Muscle layer of colon (tissue), 2 donors: ENCODE data around the gene SLC39A2.
A peak's percentile ranks its signal among the peaks of the same experiment; 100 is the strongest.
"Not testable (repeated sequence)": the region's sequence is repeated elsewhere in the genome, so short reads cannot be mapped to it uniquely, and the experiment has no call there.

Experiments
- H3K27ac ChIP-seq: one replicate; pipeline ENCODE4 v1.7.0; 2013; ENCODE audit warnings: low read depth, mild to moderate bottlenecking, low read length, moderate library complexity
- H3K27me3 ChIP-seq, 2 donors: one replicate each; pipeline ENCODE4 v1.7.0; 2013; ENCODE audit warnings: low read length in 2 of 2, mild to moderate bottlenecking in 2 of 2; ENCODE audit not compliant: insufficient read depth in 2 of 2, control insufficient read depth in 1 of 2
- H3K36me3 ChIP-seq: one replicate; pipeline ENCODE4 v1.7.0; 2013; ENCODE audit warnings: mild to moderate bottlenecking, low read length; ENCODE audit not compliant: insufficient read depth
- H3K4me1 ChIP-seq: one replicate; pipeline ENCODE4 v1.7.0; 2013; ENCODE audit warnings: mild to moderate bottlenecking, low read length; ENCODE audit not compliant: insufficient read depth
- H3K4me3 ChIP-seq, 2 donors: one replicate each; pipeline ENCODE4 v1.7.0; 2013; ENCODE audit warnings: low read length in 2 of 2, low read depth in 1 of 2, mild to moderate bottlenecking in 1 of 2, moderate library complexity in 1 of 2
- H3K9ac ChIP-seq: one replicate; pipeline ENCODE4 v1.7.0; 2013; ENCODE audit warnings: low read length
- H3K9me3 ChIP-seq: one replicate; pipeline ENCODE4 v1.7.0; 2013; ENCODE audit warnings: mild to moderate bottlenecking, low read length
- donor health status: abdominal sarcoma.
- donor health status: Adenocarcinoma of cecum.

The SLC39A2 gene

DNA sequence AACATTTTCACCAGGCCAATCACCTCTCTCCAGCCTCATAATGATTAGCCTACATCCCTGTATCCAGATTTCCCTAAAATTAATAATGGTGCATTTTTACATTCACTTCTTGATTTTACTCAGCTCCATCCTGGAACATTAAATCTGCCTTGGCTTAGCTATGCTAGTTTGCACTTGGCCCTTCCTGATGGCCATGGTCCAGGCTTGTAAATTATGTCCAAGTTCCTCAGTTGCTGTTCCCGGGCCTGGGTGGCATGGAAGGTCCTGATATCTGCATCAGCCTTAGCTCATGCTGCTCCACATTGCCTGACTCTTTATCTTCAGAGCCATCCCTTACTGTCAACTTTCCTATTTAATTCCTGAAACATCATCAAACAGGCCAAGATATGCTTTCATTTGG, 20.4 kb upstream of the SLC39A2 start:
- H3K9me3 ChIP-seq = no peaks in the 10 kb centered on the region
- no peak overlapping the region for H3K9ac ChIP-seq
- no peak overlapping the region for H3K4me3 ChIP-seq
- H3K27me3 ChIP-seq = no peaks in the 10 kb centered on the region
- H3K36me3 ChIP-seq = no peaks in the 10 kb centered on the region
- H3K4me1 ChIP-seq = peaks cover 4% of the 10 kb centered on the region
- no peak overlapping the region for H3K27ac ChIP-seq

GRCh38 chr14:20980906-20981305, 18.2 kb upstream of the SLC39A2 start:
- H3K27me3 ChIP-seq = no peaks in the 10 kb centered on the region
- no peak overlapping the region for H3K4me3 ChIP-seq
- H3K4me1 ChIP-seq = no peaks in the 10 kb centered on the region
- no peaks in the 10 kb centered on the region for H3K36me3 ChIP-seq
- no peaks in the 10 kb centered on the region for H3K9me3 ChIP-seq
- H3K27ac ChIP-seq = no peak overlapping the region
- H3K9ac ChIP-seq = no peak overlapping the region

- Histone ChIP-seq H3K27me3 (no peaks in the 10 kb centered on the region), H3K36me3 (no peaks in the 10 kb centered on the region), H3K4me3 (no peak overlapping the region), H3K9ac (no peak overlapping the region), H3K4me1 (no peaks in the 10 kb centered on the region), H3K27ac (no peak overlapping the region), H3K9me3 (no peaks in the 10 kb centered on the region)
Observed at GRCh38 chr14:20982646-20983369, 16.3 kb upstream of the SLC39A2 start.

- not testable (repeated sequence) for H3K9me3 ChIP-seq, H3K27me3 ChIP-seq, H3K36me3 ChIP-seq, H3K4me3 ChIP-seq, H3K9ac ChIP-seq, H3K27ac ChIP-seq
- H3K4me1 ChIP-seq = peaks cover 12% of the 10 kb centered on the region
Observed at GRCh38 chr14:20985650-20986049, 13.4 kb upstream of the SLC39A2 start.

DNA sequence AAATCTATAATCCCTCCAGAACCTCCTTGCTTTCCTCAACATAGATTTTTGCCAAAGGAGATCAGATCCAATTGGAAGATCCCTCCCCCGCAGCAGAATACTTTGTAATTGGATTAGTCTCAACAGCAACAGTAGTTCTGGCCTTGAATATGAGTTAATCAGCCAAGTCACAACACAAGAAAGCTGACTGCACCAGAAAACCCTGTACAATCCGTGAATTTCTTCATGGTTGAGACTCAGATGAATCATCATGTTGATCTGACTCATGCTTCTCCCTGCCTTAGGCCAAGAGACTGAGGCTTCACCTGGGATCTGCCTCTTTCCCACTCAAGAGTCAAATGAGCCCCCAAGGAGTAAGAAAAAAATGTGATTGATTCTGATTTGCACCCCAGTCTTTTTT, 12.3 kb upstream of the SLC39A2 start:
- H3K27me3 ChIP-seq = no peaks in the 10 kb centered on the region
- H3K4me3 ChIP-seq = no peak overlapping the region
- peaks cover 23% of the 10 kb centered on the region for H3K4me1 ChIP-seq
- no peak overlapping the region for H3K27ac ChIP-seq
- no peak overlapping the region for H3K9ac ChIP-seq
- H3K9me3 ChIP-seq = no peaks in the 10 kb centered on the region
- no peaks in the 10 kb centered on the region for H3K36me3 ChIP-seq

DNA sequence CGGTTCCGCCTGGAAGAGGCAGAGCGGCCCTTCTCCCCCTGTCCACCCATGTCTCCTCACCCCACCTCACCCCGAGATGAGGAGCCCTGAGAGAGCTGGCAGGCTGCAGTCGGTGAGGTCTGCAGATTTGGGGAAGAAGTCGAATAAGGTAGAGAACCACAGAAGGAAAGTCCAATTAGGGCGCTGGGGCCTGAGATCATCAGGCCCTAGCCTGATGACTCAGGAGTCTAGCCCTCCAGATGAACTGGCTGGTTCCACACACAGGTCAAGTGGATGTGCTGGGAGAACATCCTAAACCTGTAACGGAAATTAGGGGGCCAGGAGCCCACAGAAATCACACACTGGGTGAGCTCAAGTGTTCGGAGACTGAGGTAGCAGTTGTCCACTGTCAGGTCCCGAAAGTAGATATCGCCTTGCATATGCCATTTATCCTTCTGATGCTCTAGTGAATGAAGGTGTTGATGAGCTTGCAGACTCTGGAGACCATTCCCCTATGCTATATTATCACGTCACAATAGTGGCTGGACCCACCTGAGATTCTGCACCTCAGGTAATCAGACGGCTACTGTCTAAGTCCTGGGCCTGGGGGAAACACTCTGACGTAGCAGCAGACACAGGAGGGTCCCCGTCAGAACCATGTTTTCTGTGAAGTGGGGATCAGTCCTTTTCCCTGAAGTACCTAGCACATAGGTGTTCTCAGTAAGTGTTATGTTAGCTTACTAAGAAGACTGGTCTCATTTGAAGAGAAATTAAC, 10.2 kb upstream of the SLC39A2 start:
- Histone ChIP-seq H3K36me3 (peaks cover 16% of the 10 kb centered on the region), H3K9ac (peak overlapping the region; percentile 33), H3K27ac (peak overlapping the region; percentile 69), H3K4me1 (peaks cover 27% of the 10 kb centered on the region), H3K27me3 (no peaks in the 10 kb centered on the region), H3K9me3 (no peaks in the 10 kb centered on the region), H3K4me3 (no peak overlapping the region)

- no peak overlapping the region for H3K4me3 ChIP-seq
- H3K27ac ChIP-seq = peak overlapping the region; percentile 69
- H3K9me3 ChIP-seq = no peaks in the 10 kb centered on the region
- H3K27me3 ChIP-seq = no peaks in the 10 kb centered on the region
- peaks cover 27% of the 10 kb centered on the region for H3K4me1 ChIP-seq
- no peak overlapping the region for H3K9ac ChIP-seq
- H3K36me3 ChIP-seq = peaks cover 21% of the 10 kb centered on the region
Observed at GRCh38 chr14:20989471-20989786, 9.7 kb upstream of the SLC39A2 start.

GRCh38 chr14:20989787-20990600, 9.1 kb upstream of the SLC39A2 start, which contains the start of gene METTL17:
Gene METTL17 (plus strand): TSS chr14:20989980. CDS start chr14:20990003, 23 bp downstream.
- H3K9ac ChIP-seq = peak within 1 kb of the TSS; percentile 87
- H3K27ac ChIP-seq = peak within 1 kb of the TSS; percentile 69
- H3K9me3 ChIP-seq = no peaks in the 10 kb centered on the region
- no peaks in the 10 kb centered on the region for H3K27me3 ChIP-seq
- peak within 1 kb of the TSS; percentile 53 to 99 for H3K4me3 ChIP-seq
- H3K36me3 ChIP-seq = peaks cover 27% of the 10 kb centered on the region
- H3K4me1 ChIP-seq = peaks cover 27% of the 10 kb centered on the region

DNA sequence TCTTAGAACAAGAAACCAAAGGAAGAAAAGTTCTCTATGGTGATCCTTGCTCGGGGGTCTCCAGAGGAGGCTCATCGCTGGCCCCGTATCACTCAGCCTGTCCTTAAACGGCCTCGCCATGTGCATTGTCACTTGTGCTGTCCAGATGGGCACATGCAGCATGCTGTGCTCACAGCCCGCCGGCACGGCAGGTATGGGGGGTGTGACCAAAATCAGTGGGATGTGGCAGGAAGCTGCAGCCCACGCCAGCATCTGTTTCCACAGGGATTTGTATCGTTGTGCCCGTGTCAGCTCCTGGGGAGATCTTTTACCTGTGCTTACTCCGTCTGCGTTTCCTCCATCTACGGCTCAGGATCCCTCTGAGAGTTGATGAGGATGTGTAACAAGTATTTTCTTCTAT, 2.6 kb upstream of the SLC39A2 start:
- Histone ChIP-seq H3K4me3 (no peak overlapping the region), H3K27me3 (no peaks in the 10 kb centered on the region), H3K4me1 (peaks cover 11% of the 10 kb centered on the region), H3K9me3 (no peaks in the 10 kb centered on the region), H3K27ac (no peak overlapping the region), H3K36me3 (peaks cover 52% of the 10 kb centered on the region), H3K9ac (no peak overlapping the region)

GRCh38 chr14:20997115-20997514, 2.0 kb upstream of the SLC39A2 start:
- H3K9ac ChIP-seq = no peak overlapping the region
- no peaks in the 10 kb centered on the region for H3K27me3 ChIP-seq
- no peak overlapping the region for H3K27ac ChIP-seq
- H3K4me1 ChIP-seq = peaks cover 5% of the 10 kb centered on the region
- peaks cover 51% of the 10 kb centered on the region for H3K36me3 ChIP-seq
- H3K9me3 ChIP-seq = no peaks in the 10 kb centered on the region
- H3K4me3 ChIP-seq = no peak overlapping the region

GRCh38 chr14:20997564-20997963, 1.5 kb upstream of the SLC39A2 start:
- no peak overlapping the region for H3K27ac ChIP-seq
- H3K4me1 ChIP-seq = peaks cover 4% of the 10 kb centered on the region
- H3K9me3 ChIP-seq = no peaks in the 10 kb centered on the region
- no peaks in the 10 kb centered on the region for H3K27me3 ChIP-seq
- H3K36me3 ChIP-seq = peaks cover 47% of the 10 kb centered on the region
- H3K4me3 ChIP-seq = no peak overlapping the region
- no peak overlapping the region for H3K9ac ChIP-seq
